Retinal pigment epithelial cell (primary cell): ENCODE measurements around the gene EN2.

Source experiments
- DNase-seq: peaks from one replicate; pipeline ENCODE4 v3.0.0-alpha.2; 2010; ENCODE audit warnings: low read depth
- H3K4me3 ChIP-seq: 2 replicates; pipeline ENCODE4 v1.5.1; 2011; ENCODE audit warnings: mild to moderate bottlenecking, low read length, control low read depth, moderate library complexity
- CTCF ChIP-seq: conservative IDR thresholded peaks from 2 replicates; pipeline ENCODE4 v1.5.1; 2011; ENCODE audit warnings: low read depth, low read length, control low read depth, inconsistent platforms

The EN2 gene

DNA sequence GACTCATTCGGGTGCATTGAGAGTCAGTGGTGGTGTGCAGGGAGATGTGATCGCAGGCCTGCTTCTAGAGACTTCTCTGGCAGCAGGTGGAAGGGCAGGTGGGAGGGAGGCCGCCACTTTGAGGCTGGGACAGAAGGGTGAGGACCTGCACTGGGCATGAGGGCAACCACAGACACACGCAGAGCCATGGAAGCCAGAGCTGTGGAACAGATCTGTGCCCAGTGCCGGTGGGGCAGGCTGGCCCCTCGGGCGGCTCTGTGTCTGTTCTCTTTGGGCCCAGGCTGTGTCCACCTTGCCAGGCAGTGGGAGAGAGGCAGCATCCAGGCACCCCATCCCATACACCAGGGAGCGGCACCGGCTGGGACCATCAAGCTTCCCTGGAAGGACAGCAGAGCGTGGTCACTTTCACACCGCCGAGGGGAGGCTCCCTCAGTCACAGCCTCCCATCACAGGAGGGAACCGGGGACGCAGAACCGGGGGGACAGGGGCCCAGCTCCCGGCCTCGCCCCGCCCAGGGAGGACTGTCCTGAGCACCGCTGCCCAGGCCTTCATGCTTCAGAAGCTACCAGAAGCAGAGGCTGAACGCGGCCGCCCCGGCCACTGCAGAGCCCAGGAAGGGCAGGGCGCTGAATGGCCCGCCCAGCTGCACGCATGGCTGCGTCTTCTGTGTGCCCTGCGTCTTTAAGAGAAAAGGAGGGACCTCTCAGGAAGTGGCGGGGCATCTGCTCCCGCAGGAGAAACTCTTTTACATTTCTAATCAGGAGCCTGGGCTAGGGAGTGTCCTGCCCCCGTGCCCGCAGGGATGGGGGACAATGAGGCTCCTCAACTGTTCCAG is 32.1 kb downstream of the EN2 start:
- no peak for TF ChIP-seq CTCF
- no peak for DNase-seq
- no peak overlapping the region for H3K4me3 ChIP-seq

DNA sequence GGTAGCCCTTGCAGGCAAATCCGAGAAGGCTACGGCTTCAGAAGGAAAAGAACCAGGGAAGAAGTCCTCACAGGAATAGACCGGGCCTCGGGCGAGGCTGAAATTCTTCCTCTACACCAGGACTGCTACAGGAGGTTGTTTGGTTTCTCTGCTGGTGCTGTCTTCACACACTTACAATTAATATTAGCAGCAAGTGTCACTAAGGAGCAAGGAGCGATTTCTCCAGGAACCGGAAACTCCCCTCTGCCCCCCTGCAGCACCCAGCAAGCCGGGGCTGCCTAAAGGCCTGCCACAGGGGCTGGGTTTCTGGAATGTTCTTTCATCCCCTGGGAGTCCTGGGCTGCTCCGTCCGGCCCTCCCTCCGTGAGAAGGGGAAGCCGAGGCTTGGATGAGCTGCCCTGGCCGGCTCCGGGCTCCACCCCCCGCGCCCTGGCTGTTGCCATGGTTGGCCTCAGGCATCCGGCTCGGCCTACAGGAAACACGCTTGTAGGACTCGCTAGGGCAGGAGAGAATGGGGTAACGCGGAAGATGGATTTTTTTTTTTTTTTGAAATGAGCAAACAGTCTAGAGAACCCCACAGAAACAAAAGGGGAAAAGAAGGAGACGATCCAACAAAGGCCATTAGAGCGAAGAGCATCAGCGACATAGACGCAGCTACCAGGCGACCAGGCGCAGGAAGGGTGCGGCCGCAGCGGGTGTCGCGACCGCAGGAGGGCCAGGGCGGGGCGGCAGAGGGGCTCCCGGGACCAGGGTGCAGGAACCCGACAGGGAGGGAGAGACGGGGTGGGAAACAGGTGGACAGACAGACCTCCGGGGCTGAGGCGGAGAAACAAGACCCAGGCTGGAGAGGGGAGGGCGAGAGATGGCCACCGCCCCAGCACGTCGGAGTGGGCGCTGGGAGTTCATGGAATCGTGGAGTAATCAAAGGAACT is 33.0 kb downstream of the EN2 start:
- H3K4me3 ChIP-seq = no peak overlapping the region
- DNase-seq = no peak
- TF ChIP-seq CTCF = no peak

- H3K4me3 ChIP-seq = no peak overlapping the region
- TF ChIP-seq CTCF = no peak
- DNase-seq = no peak
Measured at GRCh38 chr7:155491812-155492211, 33.9 kb downstream of the EN2 start.

GRCh38 chr7:155493744-155494538 is 36.0 kb downstream of the EN2 start:
- DNase-seq = no peak
- no peak overlapping the region for H3K4me3 ChIP-seq
- TF ChIP-seq CTCF = no peak

DNA sequence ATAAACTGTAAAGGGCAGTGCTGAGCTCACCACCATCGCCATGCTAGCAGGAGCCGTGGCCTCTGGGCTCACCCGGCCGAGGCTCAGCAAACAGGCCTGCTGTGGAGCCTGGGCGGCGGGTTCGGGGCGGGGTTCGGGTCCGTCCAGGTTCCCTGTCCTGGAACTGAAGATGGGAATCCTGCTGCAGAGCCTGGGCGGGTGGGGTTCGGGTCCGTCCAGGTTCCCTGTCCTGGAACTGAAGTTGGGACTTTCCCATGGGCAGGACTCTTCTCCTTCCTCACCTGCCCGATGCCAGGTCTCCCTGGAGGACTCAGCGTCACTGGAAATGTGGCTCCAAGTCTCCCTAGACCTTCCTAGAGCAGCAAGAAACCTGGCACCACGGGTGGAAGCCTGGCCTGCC is 36.6 kb downstream of the EN2 start:
- TF ChIP-seq CTCF = no peak
- no peak overlapping the region for H3K4me3 ChIP-seq
- DNase-seq = no peak

- no peak for DNase-seq
Measured at GRCh38 chr7:155495440-155496248, 37.7 kb downstream of the EN2 start.

More at GRCh38 chr7:155495440-155496248, 37.7 kb downstream of the EN2 start:
- no peak for TF ChIP-seq CTCF
- H3K4me3 ChIP-seq = no peak overlapping the region
